Thyroid gland (tissue), 4 donors: ENCODE data around the gene PSMD1. TPM values are rescaled to one million over a fixed set of nuclear protein-coding genes. Genes with fewer than 3 reads are reported as not detected.
"Not testable (repeated sequence)": the region's sequence is repeated elsewhere in the genome, so short reads cannot be mapped to it uniquely, and the experiment has no call there.

Experiments used
- DNase-seq, 2 donors: peaks; one replicate each; pipeline ENCODE4 v3.0.0-alpha.2; 2019
- H3K27ac ChIP-seq, 3 donors: fragments of 200-600 bp; sonication (generic); 1 replicate in 2 of 3; 2 replicates in 1 of 3; pipeline ENCODE4 v1.5.1; 2016 to 2019; ENCODE audit warnings: mild to moderate bottlenecking in 1 of 3, moderate library complexity in 1 of 3
- H3K27me3 ChIP-seq: fragments of 200-600 bp; sonication (generic); one replicate; pipeline ENCODE4 v1.5.1; 2019
- H3K36me3 ChIP-seq, 2 donors: fragments of 200-600 bp; sonication (generic); one replicate each; pipeline ENCODE4 v1.5.1; 2016 to 2019
- H3K4me1 ChIP-seq, 2 donors: fragments of 200-600 bp; sonication (generic); one replicate each; pipeline ENCODE4 v1.5.1; 2017 to 2019
- H3K4me3 ChIP-seq, 3 donors: fragments of 200-600 bp; sonication (generic); replicated peaks in 1 of 3; 1 replicate in 2 of 3; 2 replicates in 1 of 3; pipeline ENCODE4 v1.5.1; 2016; ENCODE audit warnings: mild to moderate bottlenecking in 1 of 3
- H3K9me3 ChIP-seq: fragments of 200-600 bp; sonication (generic); one replicate; pipeline ENCODE4 v1.5.1; 2017
- CTCF ChIP-seq, 6 experiments: fragments of 200-600 bp in 3 of 6; fragments of 450-650 bp in 3 of 6; sonication (generic) in 3 of 6; IDR thresholded peaks; one replicate each; pipeline ENCODE4 v1.5.1; 2016 to 2019; ENCODE audit warnings: antibody characterized with exemption in 6 of 6, mild to moderate bottlenecking in 2 of 6, inconsistent platforms in 1 of 6, moderate library complexity in 1 of 6
- POLR2A ChIP-seq, 2 donors: fragments of 450-650 bp; IDR thresholded peaks; one replicate each; pipeline ENCODE4 v1.6.1; 2017; ENCODE audit warnings: antibody characterized with exemption in 2 of 2, mild to moderate bottlenecking in 2 of 2, moderate library complexity in 1 of 2
- WGBS, 2 donors: methylation state at CpG; one replicate each; pipeline ENCODE4 v1.1.5; 2017; 5-methylcytosine and 5-hydroxymethylcytosine counted together
- intact Hi-C: fragments of 100-400 bp; cut with DNase I; formaldehyde crosslinking; loops from one replicate; pipeline ENCODE4 v1.15.1; 2023
- total RNA-seq, 4 donors: library from RNA; depleted of rRNA; stranded (reverse); fragments of >200 nt; gene quantifications; one replicate each; pipeline ENCODE4 v1.2.3, GENCODE V29; 2016

Gene PSMD1
- total RNA-seq, 4 donors from 2014 or later: 60.2 to 98.7 (median 78.4) TPM

GRCh38 chr2:231015926-231016325 is 40.7 kb upstream of the PSMD1 start:
- no peak for DNase-seq
- 67 to 90% methylated on average over 3 of the region's 3 CpGs for WGBS, 2 donors
- intact Hi-C loops: no loop called here
- Histone ChIP-seq H3K27ac (no peak overlapping the region), H3K4me1 (no peaks in the 10 kb centered on the region), H3K36me3 (no peaks in the 10 kb centered on the region), H3K27me3 (no peaks in the 10 kb centered on the region), H3K4me3 (no peak overlapping the region), H3K9me3 (no peaks in the 10 kb centered on the region)
- TF ChIP-seq POLR2A (IDR thresholded peaks at IDR 0.05): no peak
- no peak for TF ChIP-seq CTCF (IDR thresholded peaks at IDR 0.05)

DNA sequence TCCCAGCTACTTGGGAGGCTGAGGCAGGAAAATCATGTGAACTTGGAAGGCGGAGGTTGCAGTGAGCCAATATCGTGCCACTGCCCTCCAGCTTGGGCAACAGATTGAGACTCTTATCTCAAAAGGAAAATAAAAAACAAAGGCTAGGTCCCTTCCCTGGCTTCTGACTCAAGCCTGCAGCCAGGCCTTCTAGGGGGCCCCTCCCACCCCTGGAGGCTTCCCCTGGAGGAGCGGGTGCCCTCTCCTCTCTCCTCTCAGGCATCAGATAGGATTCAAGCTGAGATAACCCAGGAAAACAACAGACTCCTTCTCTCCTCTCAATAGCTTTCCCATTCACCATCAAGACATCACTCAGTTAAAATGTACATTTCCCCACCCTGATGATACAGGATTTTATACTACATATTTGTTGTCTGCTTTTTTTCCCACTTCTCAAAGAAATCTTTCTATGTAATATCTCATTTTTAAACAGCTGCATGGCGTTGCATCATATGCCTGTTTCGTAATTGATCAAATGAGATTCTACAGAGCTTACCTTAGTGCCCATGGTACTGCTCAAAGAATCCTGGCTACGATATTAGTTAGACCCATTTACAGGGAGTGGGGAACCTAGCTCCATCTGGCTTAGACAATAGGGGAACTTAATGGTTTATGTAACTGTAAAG is 40.0 kb upstream of the PSMD1 start:
- intact Hi-C loops: no loop called here
- no peak for DNase-seq
- Histone ChIP-seq H3K27ac (no peak overlapping the region), H3K4me1 (no peaks in the 10 kb centered on the region), H3K36me3 (no peaks in the 10 kb centered on the region), H3K4me3 (no peak overlapping the region), H3K9me3 (no peaks in the 10 kb centered on the region), H3K27me3 (no peaks in the 10 kb centered on the region)
- 87% methylated on average over 6 of the region's 6 CpGs for WGBS, 2 donors
- no peak for TF ChIP-seq POLR2A (IDR thresholded peaks at IDR 0.05)
- TF ChIP-seq CTCF (IDR thresholded peaks at IDR 0.05): no peak

DNA sequence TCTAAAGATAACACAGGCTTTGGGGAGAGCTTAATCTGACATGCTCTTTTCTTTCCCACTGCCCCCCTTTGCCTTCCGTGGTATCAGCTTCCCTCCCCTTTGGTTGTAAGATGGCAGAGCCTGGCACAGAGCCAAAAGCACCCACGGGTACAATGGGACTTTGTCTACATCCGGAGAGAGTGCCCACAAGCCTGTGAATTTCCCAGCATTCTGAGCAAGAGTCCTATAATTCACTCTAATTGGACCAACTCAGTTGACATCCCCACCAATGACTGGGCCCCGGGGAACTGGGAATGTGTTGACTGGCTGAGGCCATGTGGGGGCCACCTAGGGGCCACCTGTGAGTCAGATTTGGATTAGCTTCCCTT is 39.5 kb upstream of the PSMD1 start:
- Histone ChIP-seq H3K36me3 (no peaks in the 10 kb centered on the region), H3K27ac (no peak overlapping the region), H3K9me3 (no peaks in the 10 kb centered on the region), H3K4me1 (no peaks in the 10 kb centered on the region), H3K4me3 (no peak overlapping the region), H3K27me3 (no peaks in the 10 kb centered on the region)
- no peak for DNase-seq
- no peak for TF ChIP-seq CTCF (IDR thresholded peaks at IDR 0.05)
- no peak for TF ChIP-seq POLR2A (IDR thresholded peaks at IDR 0.05)
- WGBS, 2 donors: 57 to 69% methylated on average over 4 of the region's 4 CpGs
- intact Hi-C loops: no loop called here

DNA sequence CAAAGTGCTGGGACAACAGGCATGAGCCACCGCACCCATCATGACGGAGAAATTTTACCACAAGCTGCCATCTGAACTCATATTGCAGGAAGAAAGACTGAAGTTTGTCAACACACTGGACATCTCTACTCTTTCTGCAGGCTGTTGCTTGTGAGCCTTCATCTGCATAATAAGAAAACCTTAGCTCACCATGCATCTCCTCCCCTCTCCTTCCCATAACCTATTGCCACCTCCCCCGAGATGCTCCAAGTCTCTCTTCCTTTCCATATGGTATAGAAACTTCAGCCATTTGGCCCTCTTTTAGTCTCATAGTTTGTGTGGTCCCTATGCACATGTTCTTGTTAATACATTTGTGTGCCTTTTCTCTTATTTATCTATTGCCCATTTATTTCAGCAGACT is 38.5 kb upstream of the PSMD1 start:
- Histone ChIP-seq H3K9me3 (no peaks in the 10 kb centered on the region), H3K27me3 (no peaks in the 10 kb centered on the region), H3K4me3 (no peak overlapping the region), H3K4me1 (no peaks in the 10 kb centered on the region), H3K36me3 (no peaks in the 10 kb centered on the region), H3K27ac (no peak overlapping the region)
- intact Hi-C loops: no loop called here
- 91 to 93% methylated on average over 3 of the region's 3 CpGs for WGBS, 2 donors
- TF ChIP-seq CTCF (IDR thresholded peaks at IDR 0.05) (no peak), POLR2A (IDR thresholded peaks at IDR 0.05) (no peak)
- DNase-seq: no peak

GRCh38 chr2:231025059-231025458 is 31.6 kb upstream of the PSMD1 start:
- H3K9me3 ChIP-seq, H3K36me3 ChIP-seq, H3K27me3 ChIP-seq, H3K4me3 ChIP-seq, intact Hi-C loops, H3K27ac ChIP-seq, H3K4me1 ChIP-seq, DNase-seq: not testable (repeated sequence)
- 96% methylated on average over 3 of the region's 3 CpGs for WGBS, 2 donors

- Histone ChIP-seq H3K4me1 (no peaks in the 10 kb centered on the region), H3K27ac (no peak overlapping the region)
- intact Hi-C loops: no loop called here
These were observed 27.8 kb upstream of the PSMD1 start for GRCh38 chr2:231028889-231029288.

More at GRCh38 chr2:231028889-231029288, 27.8 kb upstream of the PSMD1 start:
- no peak for TF ChIP-seq CTCF (IDR thresholded peaks at IDR 0.05)
- no peak for DNase-seq
- no peak overlapping the region for H3K4me3 ChIP-seq
- H3K9me3 ChIP-seq: no peaks in the 10 kb centered on the region
- no peaks in the 10 kb centered on the region for H3K27me3 ChIP-seq
- H3K36me3 ChIP-seq: no peaks in the 10 kb centered on the region
